Glomerular visceral epithelial cell (primary cell): ENCODE data around the gene USP24.
"Not testable (repeated sequence)": the region's sequence is repeated elsewhere in the genome, so short reads cannot be mapped to it uniquely, and the experiment has no call there.

Experiments used
- DNase-seq: peaks from one replicate; pipeline ENCODE4 v3.0.0-alpha.2; 2016; ENCODE audit errors: extremely low spot score

Gene USP24

GRCh38 chr1:55128418-55128995 lies 86.7 kb downstream of the USP24 start:
- peak; percentile 37 for DNase-seq

- DNase-seq = no peak
These were observed 87.3 kb downstream of the USP24 start for GRCh38 chr1:55127827-55128343.

GRCh38 chr1:55124470-55124869 lies 90.7 kb downstream of the USP24 start:
- no peak for DNase-seq

GRCh38 chr1:55120538-55120937 lies 94.6 kb downstream of the USP24 start:
- no peak for DNase-seq

- no peak for DNase-seq
These were observed 96.4 kb downstream of the USP24 start for GRCh38 chr1:55118651-55119329.

GRCh38 chr1:55117941-55118340 lies 97.2 kb downstream of the USP24 start:
- no peak for DNase-seq

GRCh38 chr1:55109005-55109404 lies 106.2 kb downstream of the USP24 start:
- not testable (repeated sequence) for DNase-seq

- no peak for DNase-seq
These were observed 108.1 kb downstream of the USP24 start for GRCh38 chr1:55107101-55107500.

GRCh38 chr1:55103891-55104290 lies 111.3 kb downstream of the USP24 start:
- no peak for DNase-seq

GRCh38 chr1:55095095-55095494 lies 120.1 kb downstream of the USP24 start:
- no peak for DNase-seq

GRCh38 chr1:55092475-55092874 lies 122.7 kb downstream of the USP24 start:
- no peak for DNase-seq

- no peak for DNase-seq
These were observed 125.5 kb downstream of the USP24 start for GRCh38 chr1:55089683-55090082.

GRCh38 chr1:55088413-55088812 lies 126.8 kb downstream of the USP24 start:
- DNase-seq = no peak

- no peak for DNase-seq
These were observed 127.7 kb downstream of the USP24 start for GRCh38 chr1:55087439-55087838.

- no peak for DNase-seq
These were observed 130.9 kb downstream of the USP24 start for GRCh38 chr1:55084257-55084656.

- DNase-seq = no peak
These were observed 133.3 kb downstream of the USP24 start for GRCh38 chr1:55081905-55082296.

- peak; percentile 54 for DNase-seq
These were observed 133.8 kb downstream of the USP24 start for GRCh38 chr1:55081188-55081904.

GRCh38 chr1:55079651-55080050 lies 135.5 kb downstream of the USP24 start:
- DNase-seq = no peak

- no peak for DNase-seq
These were observed 136.7 kb downstream of the USP24 start for GRCh38 chr1:55078470-55078869.

GRCh38 chr1:55076356-55076755 lies 138.8 kb downstream of the USP24 start:
- DNase-seq = no peak

- no peak for DNase-seq
These were observed 140.7 kb downstream of the USP24 start for GRCh38 chr1:55074455-55074854.

GRCh38 chr1:55073187-55073916 lies 141.8 kb downstream of the USP24 start:
- no peak for DNase-seq
